IPS-18a (cell line): ENCODE results near the gene HSPB8.
"Not testable (repeated sequence)": the region's sequence is repeated elsewhere in the genome, so short reads cannot be mapped to it uniquely, and the experiment has no call there.

Experiments used
- H3K27ac ChIP-seq: one replicate; pipeline ENCODE4 v1.5.1; 2013; ENCODE audit warnings: low read length
- H3K27me3 ChIP-seq: one replicate; pipeline ENCODE4 v1.6.1; 2013; ENCODE audit warnings: mild to moderate bottlenecking, low read length; ENCODE audit not compliant: control insufficient read depth, insufficient read depth
- H3K36me3 ChIP-seq: one replicate; pipeline ENCODE4 v1.6.1; 2013; ENCODE audit warnings: low read depth, low read length; ENCODE audit not compliant: control insufficient read depth
- H3K4me1 ChIP-seq: one replicate; pipeline ENCODE4 v1.6.1; 2013; ENCODE audit warnings: low read depth, low read length; ENCODE audit not compliant: control insufficient read depth
- H3K4me3 ChIP-seq: one replicate; pipeline ENCODE4 v1.5.1; 2013; ENCODE audit warnings: low read length
- H3K9ac ChIP-seq: one replicate; pipeline ENCODE4 v1.6.1; 2013; ENCODE audit warnings: mild to moderate bottlenecking, low read length, moderate library complexity
- H3K9me3 ChIP-seq: one replicate; pipeline ENCODE4 v1.6.1; 2013; ENCODE audit warnings: low read depth, low read length; ENCODE audit not compliant: control insufficient read depth

Gene HSPB8

GRCh38 chr12:119211884-119212283, 33.2 kb downstream of the HSPB8 start:
- no peaks in the 10 kb centered on the region for H3K27me3 ChIP-seq
- H3K9me3 ChIP-seq: no peaks in the 10 kb centered on the region
- H3K4me3 ChIP-seq: no peak overlapping the region
- H3K36me3 ChIP-seq: no peaks in the 10 kb centered on the region
- no peak overlapping the region for H3K9ac ChIP-seq
- no peak overlapping the region for H3K27ac ChIP-seq
- peaks cover under 1% of the 10 kb centered on the region for H3K4me1 ChIP-seq

GRCh38 chr12:119216084-119216483, 37.4 kb downstream of the HSPB8 start:
- Histone ChIP-seq H3K4me3 (no peak overlapping the region), H3K27me3 (no peaks in the 10 kb centered on the region), H3K9me3 (no peaks in the 10 kb centered on the region), H3K36me3 (no peaks in the 10 kb centered on the region), H3K4me1 (peaks cover 35% of the 10 kb centered on the region), H3K9ac (no peak overlapping the region), H3K27ac (no peak overlapping the region)

- Histone ChIP-seq H3K27ac (peak overlapping the region; percentile 70), H3K4me1 (peaks cover 35% of the 10 kb centered on the region), H3K9ac (peak overlapping the region; percentile 37)
- not testable (repeated sequence) for H3K27me3 ChIP-seq, H3K36me3 ChIP-seq, H3K4me3 ChIP-seq, H3K9me3 ChIP-seq
Observed at GRCh38 chr12:119218875-119219274, 40.1 kb downstream of the HSPB8 start.

GRCh38 chr12:119222222-119222951, 43.7 kb downstream of the HSPB8 start:
- no peak overlapping the region for H3K9ac ChIP-seq
- no peak overlapping the region for H3K4me3 ChIP-seq
- H3K36me3 ChIP-seq: no peaks in the 10 kb centered on the region
- H3K27ac ChIP-seq: no peak overlapping the region
- H3K9me3 ChIP-seq: no peaks in the 10 kb centered on the region
- H3K27me3 ChIP-seq: no peaks in the 10 kb centered on the region
- peaks cover 41% of the 10 kb centered on the region for H3K4me1 ChIP-seq

GRCh38 chr12:119225454-119225853, 46.7 kb downstream of the HSPB8 start:
- peaks cover 14% of the 10 kb centered on the region for H3K4me1 ChIP-seq
- H3K9me3 ChIP-seq: no peaks in the 10 kb centered on the region
- no peaks in the 10 kb centered on the region for H3K36me3 ChIP-seq
- H3K27ac ChIP-seq: no peak overlapping the region
- H3K27me3 ChIP-seq: no peaks in the 10 kb centered on the region
- H3K9ac ChIP-seq: no peak overlapping the region
- no peak overlapping the region for H3K4me3 ChIP-seq

- no peak overlapping the region for H3K9ac ChIP-seq
- H3K36me3 ChIP-seq: no peaks in the 10 kb centered on the region
- peaks cover 11% of the 10 kb centered on the region for H3K4me1 ChIP-seq
- no peaks in the 10 kb centered on the region for H3K27me3 ChIP-seq
- no peak overlapping the region for H3K27ac ChIP-seq
- no peaks in the 10 kb centered on the region for H3K9me3 ChIP-seq
- no peak overlapping the region for H3K4me3 ChIP-seq
Observed at GRCh38 chr12:119227292-119227691, 48.6 kb downstream of the HSPB8 start.

GRCh38 chr12:119229205-119229604, 50.5 kb downstream of the HSPB8 start:
- no peaks in the 10 kb centered on the region for H3K36me3 ChIP-seq

GRCh38 chr12:119229837-119230236, 51.1 kb downstream of the HSPB8 start:
- Histone ChIP-seq H3K27ac (peak overlapping the region; percentile 50), H3K9ac (peak overlapping the region; percentile 7), H3K27me3 (no peaks in the 10 kb centered on the region), H3K9me3 (no peaks in the 10 kb centered on the region), H3K4me3 (peak overlapping the region; percentile 19), H3K36me3 (no peaks in the 10 kb centered on the region), H3K4me1 (peaks cover 14% of the 10 kb centered on the region)

More at GRCh38 chr12:119229205-119229604, 50.5 kb downstream of the HSPB8 start:
- Histone ChIP-seq H3K4me1 (peaks cover 11% of the 10 kb centered on the region), H3K9me3 (no peaks in the 10 kb centered on the region), H3K27ac (no peak overlapping the region), H3K9ac (no peak overlapping the region), H3K4me3 (no peak overlapping the region), H3K27me3 (no peaks in the 10 kb centered on the region)

- no peaks in the 10 kb centered on the region for H3K27me3 ChIP-seq
- no peak overlapping the region for H3K27ac ChIP-seq
- no peak overlapping the region for H3K4me3 ChIP-seq
- H3K9me3 ChIP-seq: no peaks in the 10 kb centered on the region
- no peak overlapping the region for H3K9ac ChIP-seq
- H3K36me3 ChIP-seq: no peaks in the 10 kb centered on the region
- H3K4me1 ChIP-seq: peaks cover 15% of the 10 kb centered on the region
Observed at GRCh38 chr12:119230807-119231206, 52.1 kb downstream of the HSPB8 start.

GRCh38 chr12:119231774-119232173, 53.0 kb downstream of the HSPB8 start:
- no peak overlapping the region for H3K27ac ChIP-seq
- H3K4me1 ChIP-seq: peaks cover 23% of the 10 kb centered on the region
- no peaks in the 10 kb centered on the region for H3K36me3 ChIP-seq
- no peaks in the 10 kb centered on the region for H3K27me3 ChIP-seq
- no peak overlapping the region for H3K4me3 ChIP-seq
- H3K9ac ChIP-seq: no peak overlapping the region
- H3K9me3 ChIP-seq: no peaks in the 10 kb centered on the region

- Histone ChIP-seq H3K9ac (no peak overlapping the region), H3K9me3 (no peaks in the 10 kb centered on the region), H3K4me1 (peaks cover 31% of the 10 kb centered on the region), H3K4me3 (no peak overlapping the region), H3K36me3 (no peaks in the 10 kb centered on the region), H3K27me3 (no peaks in the 10 kb centered on the region), H3K27ac (no peak overlapping the region)
Observed at GRCh38 chr12:119235197-119235751, 56.5 kb downstream of the HSPB8 start.

- no peak overlapping the region for H3K27ac ChIP-seq
- H3K9ac ChIP-seq: no peak overlapping the region
- no peaks in the 10 kb centered on the region for H3K9me3 ChIP-seq
- H3K36me3 ChIP-seq: no peaks in the 10 kb centered on the region
- H3K4me3 ChIP-seq: no peak overlapping the region
- H3K27me3 ChIP-seq: no peaks in the 10 kb centered on the region
- peaks cover 29% of the 10 kb centered on the region for H3K4me1 ChIP-seq
Observed at GRCh38 chr12:119236372-119236771, 57.6 kb downstream of the HSPB8 start.
